Right lobe of liver (tissue), 4 donors: ENCODE measurements around the gene UCP2.

ENCODE experiments used
- POLR2A ChIP-seq: fragments of 450-650 bp; IDR thresholded peaks from one replicate; pipeline ENCODE4 v1.6.1; 2017; ENCODE audit warnings: antibody characterized with exemption, mild to moderate bottlenecking
- TF ChIP-seq, protein P1 (sequence below), 4 donors: fragments of 200-600 bp in 3 of 4; fragments of 450-650 bp in 1 of 4; IDR thresholded peaks; one replicate each; pipeline versions ENCODE4 v1.5.1 to v1.8.0; 2016 to 2022; ENCODE audit warnings: antibody characterized with exemption in 4 of 4, mild to moderate bottlenecking in 2 of 4
- donor health status: DM: no; HTN: no; CAD: no.
- donor health status: DM: no; HTN: no; CAD: no.
- donor health status: DM: no; HTN: yes; CAD: no.

DNA sequence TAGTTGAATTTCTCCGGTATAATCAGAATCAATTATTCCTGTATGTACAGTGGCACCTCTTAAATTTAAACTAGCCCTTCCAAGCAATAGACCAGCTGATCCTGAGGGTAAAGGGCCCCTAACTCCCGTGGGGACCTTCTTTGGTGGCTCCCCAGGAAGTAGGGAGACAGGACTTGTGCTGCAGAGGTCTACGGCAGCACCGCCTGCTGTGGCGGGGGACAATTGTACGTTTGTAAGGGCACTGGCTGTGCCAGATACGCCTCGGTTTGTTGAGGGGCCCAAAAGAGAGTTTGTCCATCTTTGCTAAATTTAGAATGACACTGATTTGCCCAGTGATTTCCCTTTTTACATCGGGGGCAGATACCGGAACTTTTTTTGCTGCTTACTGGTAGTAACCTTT lies 37.7 kb downstream of the UCP2 start:
- TF ChIP-seq, protein P1, sequence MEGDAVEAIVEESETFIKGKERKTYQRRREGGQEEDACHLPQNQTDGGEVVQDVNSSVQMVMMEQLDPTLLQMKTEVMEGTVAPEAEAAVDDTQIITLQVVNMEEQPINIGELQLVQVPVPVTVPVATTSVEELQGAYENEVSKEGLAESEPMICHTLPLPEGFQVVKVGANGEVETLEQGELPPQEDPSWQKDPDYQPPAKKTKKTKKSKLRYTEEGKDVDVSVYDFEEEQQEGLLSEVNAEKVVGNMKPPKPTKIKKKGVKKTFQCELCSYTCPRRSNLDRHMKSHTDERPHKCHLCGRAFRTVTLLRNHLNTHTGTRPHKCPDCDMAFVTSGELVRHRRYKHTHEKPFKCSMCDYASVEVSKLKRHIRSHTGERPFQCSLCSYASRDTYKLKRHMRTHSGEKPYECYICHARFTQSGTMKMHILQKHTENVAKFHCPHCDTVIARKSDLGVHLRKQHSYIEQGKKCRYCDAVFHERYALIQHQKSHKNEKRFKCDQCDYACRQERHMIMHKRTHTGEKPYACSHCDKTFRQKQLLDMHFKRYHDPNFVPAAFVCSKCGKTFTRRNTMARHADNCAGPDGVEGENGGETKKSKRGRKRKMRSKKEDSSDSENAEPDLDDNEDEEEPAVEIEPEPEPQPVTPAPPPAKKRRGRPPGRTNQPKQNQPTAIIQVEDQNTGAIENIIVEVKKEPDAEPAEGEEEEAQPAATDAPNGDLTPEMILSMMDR (IDR thresholded peaks at IDR 0.05): no peak
- no peak for TF ChIP-seq POLR2A
